ENCODE results near the gene MEMO1. TPM values are rescaled to one million over a fixed set of nuclear protein-coding genes. Genes with fewer than 3 reads are reported as not detected.

The MEMO1 gene
- total RNA-seq, 1 donor from 2014 or later = 32.2 TPM

GRCh38 chr2:31983762-31984467, 26.9 kb downstream of the MEMO1 start:
- Histone ChIP-seq H3K27me3 (no peaks in the 10 kb centered on the region), H3K4me3 (no peak overlapping the region), H3K36me3 (no peaks in the 10 kb centered on the region), H3K9me3 (no peaks in the 10 kb centered on the region), H3K27ac (no peak overlapping the region), H3K4me1 (peaks cover 7% of the 10 kb centered on the region)
- no peak for ATAC-seq
- TF ChIP-seq, protein P1, sequence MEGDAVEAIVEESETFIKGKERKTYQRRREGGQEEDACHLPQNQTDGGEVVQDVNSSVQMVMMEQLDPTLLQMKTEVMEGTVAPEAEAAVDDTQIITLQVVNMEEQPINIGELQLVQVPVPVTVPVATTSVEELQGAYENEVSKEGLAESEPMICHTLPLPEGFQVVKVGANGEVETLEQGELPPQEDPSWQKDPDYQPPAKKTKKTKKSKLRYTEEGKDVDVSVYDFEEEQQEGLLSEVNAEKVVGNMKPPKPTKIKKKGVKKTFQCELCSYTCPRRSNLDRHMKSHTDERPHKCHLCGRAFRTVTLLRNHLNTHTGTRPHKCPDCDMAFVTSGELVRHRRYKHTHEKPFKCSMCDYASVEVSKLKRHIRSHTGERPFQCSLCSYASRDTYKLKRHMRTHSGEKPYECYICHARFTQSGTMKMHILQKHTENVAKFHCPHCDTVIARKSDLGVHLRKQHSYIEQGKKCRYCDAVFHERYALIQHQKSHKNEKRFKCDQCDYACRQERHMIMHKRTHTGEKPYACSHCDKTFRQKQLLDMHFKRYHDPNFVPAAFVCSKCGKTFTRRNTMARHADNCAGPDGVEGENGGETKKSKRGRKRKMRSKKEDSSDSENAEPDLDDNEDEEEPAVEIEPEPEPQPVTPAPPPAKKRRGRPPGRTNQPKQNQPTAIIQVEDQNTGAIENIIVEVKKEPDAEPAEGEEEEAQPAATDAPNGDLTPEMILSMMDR (IDR thresholded peaks at IDR 0.05) = no peak
- intact Hi-C loops (cut with DNase I) = no loop called here
- DNase-seq = no peak

DNA sequence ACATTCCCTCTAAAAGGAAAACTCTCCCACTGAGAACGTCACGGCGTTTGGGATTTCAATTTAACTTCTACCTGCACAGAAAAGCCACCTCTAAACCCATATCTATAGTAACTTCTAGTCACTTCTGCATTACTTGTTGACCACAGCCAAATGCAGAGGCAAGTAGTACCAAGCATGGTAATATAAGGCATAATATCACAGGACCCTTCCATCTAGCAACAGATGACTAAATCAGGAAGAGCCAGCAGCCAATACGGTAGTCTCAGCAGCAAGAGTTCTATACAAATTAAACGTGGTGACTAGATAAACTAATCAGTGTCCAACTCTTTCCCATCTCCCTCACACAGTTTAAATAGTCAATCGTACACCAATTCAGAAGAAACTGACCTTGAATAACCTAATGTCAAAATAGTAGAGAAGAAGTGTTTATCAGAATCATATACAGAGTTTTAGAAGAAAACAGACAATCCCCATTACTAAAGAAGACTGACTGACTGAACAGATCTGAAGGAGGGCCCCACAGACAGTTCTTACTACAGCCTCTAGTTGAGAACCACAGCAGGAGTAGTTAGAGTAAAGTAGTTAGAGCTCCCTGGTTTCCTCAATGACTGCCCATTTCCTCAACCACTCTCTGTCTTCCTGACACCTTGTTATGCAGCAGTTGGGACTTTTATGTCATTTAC, 30.0 kb downstream of the MEMO1 start:
- intact Hi-C loops (cut with DNase I) = no loop called here
- TF ChIP-seq, protein P1 (IDR thresholded peaks at IDR 0.05) = no peak
- peaks cover 7% of the 10 kb centered on the region for H3K4me1 ChIP-seq
- no peak overlapping the region for H3K27ac ChIP-seq
- no peaks in the 10 kb centered on the region for H3K9me3 ChIP-seq
- no peak overlapping the region for H3K4me3 ChIP-seq
- DNase-seq (no peak), ATAC-seq (peak; percentile 92)
- no peaks in the 10 kb centered on the region for H3K36me3 ChIP-seq
- H3K27me3 ChIP-seq = no peaks in the 10 kb centered on the region

- Histone ChIP-seq H3K27me3 (no peaks in the 10 kb centered on the region), H3K4me1 (peaks cover 7% of the 10 kb centered on the region), H3K9me3 (no peaks in the 10 kb centered on the region), H3K27ac (no peak overlapping the region), H3K36me3 (no peaks in the 10 kb centered on the region), H3K4me3 (no peak overlapping the region)
- intact Hi-C loops (cut with DNase I) = no loop called here
- no peak for DNase-seq
- TF ChIP-seq, protein P1 (IDR thresholded peaks at IDR 0.05) = no peak
- ATAC-seq = no peak
Observed at GRCh38 chr2:31979956-31980355, 30.9 kb downstream of the MEMO1 start.

GRCh38 chr2:31979018-31979417, 31.8 kb downstream of the MEMO1 start:
- ATAC-seq (no peak), DNase-seq (no peak)
- no peak overlapping the region for H3K4me3 ChIP-seq
- intact Hi-C loops (cut with DNase I) = no loop called here
- no peaks in the 10 kb centered on the region for H3K36me3 ChIP-seq
- H3K27ac ChIP-seq = no peak overlapping the region
- H3K4me1 ChIP-seq = peaks cover 7% of the 10 kb centered on the region
- no peaks in the 10 kb centered on the region for H3K27me3 ChIP-seq
- H3K9me3 ChIP-seq = no peaks in the 10 kb centered on the region
- TF ChIP-seq, protein P1 (IDR thresholded peaks at IDR 0.05) = no peak

DNA sequence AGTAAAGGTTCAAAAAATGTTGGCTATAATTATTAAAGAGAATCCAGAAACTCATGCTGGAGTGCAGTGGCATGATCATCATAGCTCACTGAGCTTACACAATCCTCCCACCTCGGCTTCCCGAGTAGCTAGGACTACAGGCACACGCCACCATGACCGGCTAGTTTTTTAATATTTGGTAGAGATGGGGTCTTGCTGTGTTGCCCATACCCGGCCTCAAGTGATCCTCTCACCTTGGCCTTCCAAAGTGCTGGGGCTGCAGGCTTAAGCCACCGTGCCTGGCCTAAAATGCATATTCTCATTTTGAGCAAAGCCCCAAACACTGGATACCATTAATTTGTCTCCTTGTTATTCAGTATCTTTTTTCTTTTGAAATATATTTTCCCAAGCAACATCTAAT, 32.4 kb downstream of the MEMO1 start:
- DNase-seq (no peak), ATAC-seq (no peak)
- Histone ChIP-seq H3K4me1 (peaks cover 7% of the 10 kb centered on the region), H3K9me3 (no peaks in the 10 kb centered on the region), H3K36me3 (no peaks in the 10 kb centered on the region), H3K27me3 (no peaks in the 10 kb centered on the region), H3K27ac (no peak overlapping the region), H3K4me3 (no peak overlapping the region)
- intact Hi-C loops (cut with DNase I) = no loop called here
- TF ChIP-seq, protein P1 (IDR thresholded peaks at IDR 0.05) = no peak

Data from upper lobe of right lung (tissue), 1 donor.